ENCODE results near the gene TBC1D12. TPM values are rescaled to one million over a fixed set of nuclear protein-coding genes. Genes with fewer than 3 reads are reported as not detected.

The TBC1D12 gene
- total RNA-seq, 4 donors from 2014 or later, result 7.2 to 37.5 (median 13.6) TPM

- TF ChIP-seq POLR2A (IDR thresholded peaks at IDR 0.05) (no peak), CTCF (IDR thresholded peaks at IDR 0.05) (no peak)
- intact Hi-C loops (cut with DNase I; ENCODE audit: low total_unique reads), result no loop called here
- Histone ChIP-seq H3K36me3 (no peaks in the 10 kb centered on the region), H3K9me3 (no peaks in the 10 kb centered on the region), H3K27me3 (no peaks in the 10 kb centered on the region), H3K4me1 (peaks cover 0 to 13% of the 10 kb centered on the region in 2 donors), H3K27ac (no peak overlapping the region), H3K4me3 (peak overlapping the region in 1 of 2 donors; percentile 75)
- no peak for DNase-seq
Observed at GRCh38 chr10:94361171-94361794, 41.1 kb upstream of the TBC1D12 start.

- no peaks in the 10 kb centered on the region for H3K9me3 ChIP-seq
- peaks cover 0 to 13% of the 10 kb centered on the region in 2 donors for H3K4me1 ChIP-seq
- H3K27ac ChIP-seq, result peak within 1 kb of the TSS; percentile 68 to 72
- TF ChIP-seq CTCF (IDR thresholded peaks at IDR 0.05) (peak; percentile 84 to 95 (median 94)), POLR2A (IDR thresholded peaks at IDR 0.05) (peak in 1 of 2 donors; percentile 39)
- peak within 1 kb of the TSS; percentile 56 to 75 for H3K4me3 ChIP-seq
- intact Hi-C loops (cut with DNase I; ENCODE audit: low total_unique reads), result no loop called here
- DNase-seq, result peak; percentile 94 to 95
- H3K27me3 ChIP-seq, result no peaks in the 10 kb centered on the region
- no peaks in the 10 kb centered on the region for H3K36me3 ChIP-seq
Observed at GRCh38 chr10:94362360-94363250, 39.7 kb upstream of the TBC1D12 start, which contains the start of gene NOC3L. Gene NOC3L (minus strand): TSS chr10:94362939. CDS start chr10:94362838, 101 bp downstream.

GRCh38 chr10:94363251-94363565 is 39.1 kb upstream of the TBC1D12 start:
- peaks cover 0 to 13% of the 10 kb centered on the region in 2 donors for H3K4me1 ChIP-seq
- no peak for TF ChIP-seq CTCF (IDR thresholded peaks at IDR 0.05)
- no peak for TF ChIP-seq POLR2A (IDR thresholded peaks at IDR 0.05)
- H3K4me3 ChIP-seq, result peak overlapping the region; percentile 56 to 75
- no peaks in the 10 kb centered on the region for H3K9me3 ChIP-seq
- no peaks in the 10 kb centered on the region for H3K27me3 ChIP-seq
- intact Hi-C loops (cut with DNase I; ENCODE audit: low total_unique reads), result no loop called here
- peak overlapping the region; percentile 68 to 72 for H3K27ac ChIP-seq
- DNase-seq, result no peak
- H3K36me3 ChIP-seq, result no peaks in the 10 kb centered on the region

- no peak for DNase-seq
- intact Hi-C loops (cut with DNase I; ENCODE audit: low total_unique reads), result no loop called here
- H3K27me3 ChIP-seq, result no peaks in the 10 kb centered on the region
- no peak for TF ChIP-seq CTCF (IDR thresholded peaks at IDR 0.05)
- no peak for TF ChIP-seq POLR2A (IDR thresholded peaks at IDR 0.05)
- H3K27ac ChIP-seq, result no peak overlapping the region
- no peak overlapping the region for H3K4me3 ChIP-seq
- H3K36me3 ChIP-seq, result no peaks in the 10 kb centered on the region
- H3K4me1 ChIP-seq, result peaks cover 0 to 13% of the 10 kb centered on the region in 2 donors
- H3K9me3 ChIP-seq, result no peaks in the 10 kb centered on the region
Observed at GRCh38 chr10:94364482-94364881, 37.9 kb upstream of the TBC1D12 start.

GRCh38 chr10:94366382-94366781 is 36.0 kb upstream of the TBC1D12 start:
- Histone ChIP-seq H3K36me3 (no peaks in the 10 kb centered on the region), H3K4me3 (no peak overlapping the region), H3K9me3 (no peaks in the 10 kb centered on the region), H3K27me3 (no peaks in the 10 kb centered on the region), H3K4me1 (peaks cover 0 to 9% of the 10 kb centered on the region in 2 donors), H3K27ac (no peak overlapping the region)
- TF ChIP-seq CTCF (IDR thresholded peaks at IDR 0.05), result no peak
- no peak for TF ChIP-seq POLR2A (IDR thresholded peaks at IDR 0.05)
- intact Hi-C loops (cut with DNase I; ENCODE audit: low total_unique reads), result no loop called here
- DNase-seq, result no peak

All from uterus (tissue), 4 donors.